GM21825 (cell line): ENCODE measurements around the gene CUL3.
A peak's percentile ranks its signal among the peaks of the same experiment; 100 is the strongest.
"Not testable (repeated sequence)": the region's sequence is repeated elsewhere in the genome, so short reads cannot be mapped to it uniquely, and the experiment has no call there.

Experiments used
- ATAC-seq: cut with Tn5 transposase; IDR thresholded peaks from one replicate; pipeline ENCODE4 v1.9.1; 2021; ENCODE audit warnings: mild to moderate bottlenecking, moderate library complexity; ENCODE audit not compliant: unreplicated experiment

Gene CUL3

DNA sequence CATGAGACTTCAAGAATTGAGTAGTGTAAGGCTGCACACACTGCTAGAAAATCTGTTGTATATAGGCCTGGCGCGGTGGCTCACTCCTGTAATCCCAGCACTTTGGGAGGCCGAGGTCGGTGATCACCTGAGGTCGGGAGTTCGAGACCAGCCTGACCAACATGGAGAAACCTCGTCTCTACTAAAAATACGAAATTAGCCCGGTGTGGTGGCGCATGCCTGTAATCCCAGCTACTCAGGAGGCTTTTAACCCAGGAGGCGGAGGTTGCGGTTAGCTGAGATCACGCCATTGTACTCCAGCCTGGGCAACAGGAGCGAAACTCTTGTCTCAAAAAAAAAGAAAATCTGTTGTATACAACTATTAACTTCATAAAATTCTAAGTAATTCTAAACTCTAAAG is 2.1 kb downstream of the CUL3 start:
- not testable (repeated sequence) for ATAC-seq

DNA sequence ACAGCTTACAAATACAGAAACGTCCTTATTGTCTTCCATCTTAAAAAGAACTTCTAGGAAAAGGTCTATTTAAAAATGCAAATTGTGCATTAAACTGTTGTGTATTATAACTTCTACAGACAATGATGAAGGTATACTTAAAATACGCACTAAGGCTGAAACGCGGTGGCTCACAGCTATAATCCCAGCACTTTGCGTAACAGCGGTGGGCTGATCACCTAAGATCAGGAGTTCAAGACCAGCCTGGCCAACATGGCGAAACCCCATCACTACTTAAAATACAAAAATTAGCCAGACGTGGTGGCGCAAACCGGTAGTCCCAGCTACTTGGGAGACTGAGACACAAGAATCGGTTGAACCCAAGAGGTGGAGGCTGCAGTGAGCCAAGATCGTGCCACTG is 4.9 kb downstream of the CUL3 start:
- no peak for ATAC-seq

DNA sequence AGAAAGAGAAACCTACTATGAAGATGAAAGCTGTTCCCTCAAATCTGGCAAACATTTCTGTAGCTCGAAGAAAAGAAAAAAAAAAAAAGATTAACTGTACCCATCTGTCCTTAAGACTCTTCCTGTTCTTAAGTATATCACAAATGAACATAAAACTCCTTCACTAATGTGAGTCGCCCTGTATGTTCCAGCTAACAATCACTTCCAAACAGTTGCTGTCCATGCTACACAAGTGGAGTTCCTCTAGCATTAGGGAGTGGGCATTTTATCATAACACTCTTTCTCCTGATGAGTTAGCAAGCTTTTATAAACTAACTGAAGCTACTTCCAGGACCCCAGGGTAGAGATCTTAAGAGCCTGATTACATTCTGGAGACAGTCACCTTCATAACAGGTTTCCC is 5.8 kb downstream of the CUL3 start:
- ATAC-seq, result no peak

DNA sequence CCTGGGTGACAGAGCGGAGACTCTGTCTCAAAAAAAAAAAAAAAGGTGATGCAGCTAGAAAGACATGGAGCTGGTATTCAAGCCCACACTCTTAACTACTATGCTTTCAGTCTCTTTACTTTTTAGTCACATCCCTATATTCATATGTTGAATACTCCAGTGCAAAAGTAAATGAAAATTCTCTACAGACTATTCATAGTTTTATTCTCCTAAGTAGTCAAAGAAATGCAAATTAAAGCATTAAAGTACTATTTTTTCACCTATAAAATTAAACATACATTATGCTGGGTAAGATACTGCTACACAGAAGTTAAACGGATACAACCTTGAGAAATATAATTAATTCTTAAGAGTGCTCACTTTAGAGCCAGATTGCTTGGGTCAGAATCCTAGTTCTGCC is 7.6 kb downstream of the CUL3 start:
- no peak for ATAC-seq

DNA sequence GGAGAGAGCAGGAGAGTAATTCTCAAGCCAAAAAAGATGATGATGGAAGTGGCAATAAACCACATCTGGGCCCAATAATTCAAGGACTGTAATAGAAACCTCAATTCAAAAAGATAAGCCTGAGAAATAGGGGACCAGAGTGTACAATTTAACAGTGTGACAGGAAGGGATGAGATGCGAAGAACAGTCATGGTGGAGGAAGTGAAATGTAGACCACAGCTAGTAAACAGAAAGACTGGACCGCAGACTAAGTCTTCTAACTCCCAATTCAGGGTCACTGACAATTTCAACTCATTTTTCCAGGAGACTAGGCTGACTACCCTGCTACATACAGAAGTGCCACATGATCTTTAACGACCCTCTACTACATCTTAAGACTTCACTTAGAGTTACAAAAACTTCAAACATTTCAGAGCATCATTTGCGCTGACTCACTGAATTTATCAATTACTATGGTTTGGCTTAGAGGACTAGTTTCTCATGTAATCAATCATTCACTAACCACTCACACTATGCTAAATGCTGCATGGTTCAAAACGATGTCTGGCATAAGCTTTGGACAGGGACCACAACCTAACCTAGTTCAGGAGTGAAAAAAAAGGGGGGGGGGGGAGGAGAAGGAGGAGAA is 9.0 kb downstream of the CUL3 start:
- peak; percentile 81 for ATAC-seq

DNA sequence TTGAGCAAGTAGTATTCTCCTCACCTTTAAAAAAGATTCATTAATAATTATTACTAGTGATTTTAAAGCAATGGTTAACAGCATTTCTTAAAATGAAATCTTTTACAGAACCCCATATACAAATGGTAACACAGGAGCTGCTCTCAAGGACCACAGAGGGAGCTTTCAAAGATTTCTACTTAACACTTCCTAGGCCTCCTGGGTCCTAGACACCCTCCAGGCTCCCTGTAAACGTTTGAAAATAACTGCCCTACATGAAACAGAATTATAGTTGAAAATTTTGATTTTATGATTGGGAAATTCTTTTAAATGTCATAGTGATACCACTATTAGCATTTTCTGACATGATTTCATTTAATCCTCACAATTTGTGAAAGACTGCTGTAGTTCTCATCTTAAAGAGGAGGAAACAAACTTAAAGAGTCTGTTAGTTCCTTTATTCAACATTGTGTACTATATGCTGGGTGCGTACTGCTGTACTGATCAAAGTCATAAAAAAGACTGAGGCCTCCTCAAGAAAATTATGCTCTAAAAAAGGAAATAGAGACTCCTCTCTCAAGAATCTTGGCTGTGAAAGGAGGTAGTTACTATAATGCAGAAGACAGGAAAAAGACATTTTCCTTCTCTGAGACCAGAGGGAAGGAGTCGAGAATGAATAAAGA is 10.6 kb downstream of the CUL3 start:
- ATAC-seq, result no peak

DNA sequence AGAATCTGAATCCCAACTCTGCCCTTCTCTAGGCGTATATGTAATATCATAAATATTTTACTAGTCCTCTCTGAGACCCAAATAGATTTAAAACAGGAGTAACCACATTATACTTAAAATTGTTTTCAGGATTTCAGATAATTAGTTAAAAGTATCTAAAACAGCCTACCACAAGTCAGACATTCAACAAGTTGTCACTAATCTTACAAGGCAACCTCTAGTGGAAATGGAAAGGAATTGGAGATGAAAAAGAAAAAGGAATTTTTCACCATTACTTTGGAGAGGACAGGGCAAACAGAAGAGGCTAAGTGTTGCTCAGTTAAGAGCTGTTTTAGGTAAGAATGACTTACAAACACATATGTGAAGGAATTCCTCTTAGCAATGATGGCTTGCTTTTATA is 11.4 kb downstream of the CUL3 start:
- no peak for ATAC-seq

DNA sequence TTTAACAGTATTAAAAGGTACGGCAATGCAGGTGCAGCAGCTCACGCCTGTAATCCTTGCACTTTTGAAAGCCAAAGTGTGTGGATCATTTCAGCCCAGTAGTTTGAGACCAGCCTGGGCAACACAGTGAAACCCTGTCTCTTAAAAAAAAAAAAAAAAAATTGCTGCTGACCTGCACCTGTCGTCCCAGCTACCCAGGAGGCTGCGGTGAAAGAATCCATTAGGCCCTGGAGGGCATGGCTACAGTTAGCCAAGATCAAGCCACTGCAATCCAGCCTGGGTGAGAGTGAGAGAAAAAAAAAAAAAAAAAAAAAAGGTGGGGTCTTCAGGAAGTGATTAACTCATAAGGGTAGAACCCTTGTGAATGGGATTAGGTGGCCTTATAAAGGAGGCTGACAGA is 12.8 kb downstream of the CUL3 start:
- no peak for ATAC-seq

DNA sequence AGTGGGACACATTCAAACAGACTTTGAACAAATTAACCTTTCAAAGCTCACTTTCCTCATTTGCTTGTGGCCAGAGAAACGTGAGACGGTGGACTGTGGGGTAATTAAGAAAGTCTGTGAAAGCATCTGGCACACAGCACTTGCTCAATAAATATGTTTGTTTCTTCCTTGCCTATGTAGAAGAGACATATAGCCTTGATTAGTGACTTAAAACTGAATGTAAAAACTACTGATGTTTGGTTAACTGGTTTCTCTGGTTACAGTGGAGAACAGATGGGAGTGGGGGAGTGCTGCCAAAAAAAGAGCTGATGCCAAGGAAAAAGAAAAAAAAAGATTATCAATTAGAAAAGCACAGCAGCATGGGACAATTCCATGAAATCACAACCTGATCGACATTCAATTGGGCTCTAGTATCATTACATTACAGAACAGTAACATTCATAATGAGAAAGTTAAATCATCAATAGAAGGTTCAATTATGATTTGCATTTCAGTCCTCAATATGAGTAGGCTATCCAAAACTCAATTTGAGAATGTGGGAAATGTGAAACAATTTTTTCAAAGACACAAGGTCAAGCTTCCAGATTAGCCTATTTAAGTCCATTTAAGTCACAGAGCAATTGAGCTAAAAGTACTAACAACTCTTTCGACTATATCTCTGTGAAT is 14.7 kb downstream of the CUL3 start:
- ATAC-seq, result no peak

DNA sequence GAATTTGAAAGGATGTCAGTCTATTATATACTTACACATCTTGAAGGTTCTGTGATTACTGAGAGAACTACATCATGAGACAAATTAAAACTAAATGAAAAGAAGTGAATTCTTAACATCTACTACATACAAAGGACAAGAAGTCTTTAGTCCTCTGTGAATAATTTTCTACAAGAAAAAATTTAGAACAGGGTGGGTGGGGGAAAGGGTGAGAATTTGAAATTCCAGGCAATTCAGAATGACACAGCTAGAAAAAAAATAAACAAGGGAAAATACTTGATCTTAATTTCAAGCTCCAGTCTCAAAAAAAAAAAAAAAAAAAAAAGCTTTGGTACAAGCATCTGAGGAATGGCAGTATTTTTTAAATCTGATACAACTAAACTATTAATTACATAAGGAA is 15.5 kb downstream of the CUL3 start:
- ATAC-seq, result no peak

DNA sequence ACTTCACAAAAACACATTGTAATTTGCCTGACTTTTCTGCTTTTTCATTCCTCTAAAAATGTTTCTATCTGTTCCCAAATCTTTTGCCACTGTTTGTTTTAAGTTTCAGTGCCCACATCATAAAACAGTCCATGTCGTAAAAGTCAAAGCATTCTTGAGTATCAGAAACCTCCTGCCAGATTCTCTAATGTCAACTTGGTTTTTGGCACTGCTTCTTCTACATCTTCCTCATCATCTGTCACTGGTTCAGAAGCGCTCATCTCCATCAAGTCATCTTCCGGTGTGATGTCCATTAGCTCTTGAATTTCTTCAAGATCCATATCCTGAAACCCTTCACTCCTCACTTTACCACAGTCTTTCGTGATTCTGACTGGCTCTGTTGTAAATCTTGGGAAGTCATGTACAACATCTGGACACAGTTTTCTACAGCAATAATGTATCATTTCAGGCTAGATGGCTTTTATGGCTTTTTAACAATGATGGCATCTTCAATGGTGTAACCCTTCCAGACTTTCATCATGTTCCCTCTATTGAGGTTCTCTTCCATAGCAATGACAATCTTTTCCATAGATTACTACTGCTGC is 19.6 kb downstream of the CUL3 start:
- ATAC-seq, result no peak

DNA sequence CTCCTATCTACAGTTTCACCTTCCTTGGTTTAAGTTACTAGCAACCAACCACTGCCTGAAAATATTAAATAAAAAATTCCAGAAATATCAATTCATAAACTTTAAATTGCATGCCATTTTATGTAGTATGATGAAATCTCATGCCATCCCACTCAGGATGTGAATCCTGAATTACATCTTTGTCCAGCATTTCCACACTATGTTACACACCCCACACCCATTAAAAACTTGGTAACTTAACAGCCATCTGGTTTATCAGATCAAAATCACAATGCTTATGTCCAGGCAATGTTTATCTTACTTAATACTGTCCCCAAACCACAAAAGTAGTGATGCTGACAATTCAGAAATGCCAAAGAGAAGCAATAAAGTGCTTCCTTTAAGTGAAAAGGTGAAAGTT is 21.6 kb downstream of the CUL3 start:
- ATAC-seq, result no peak

DNA sequence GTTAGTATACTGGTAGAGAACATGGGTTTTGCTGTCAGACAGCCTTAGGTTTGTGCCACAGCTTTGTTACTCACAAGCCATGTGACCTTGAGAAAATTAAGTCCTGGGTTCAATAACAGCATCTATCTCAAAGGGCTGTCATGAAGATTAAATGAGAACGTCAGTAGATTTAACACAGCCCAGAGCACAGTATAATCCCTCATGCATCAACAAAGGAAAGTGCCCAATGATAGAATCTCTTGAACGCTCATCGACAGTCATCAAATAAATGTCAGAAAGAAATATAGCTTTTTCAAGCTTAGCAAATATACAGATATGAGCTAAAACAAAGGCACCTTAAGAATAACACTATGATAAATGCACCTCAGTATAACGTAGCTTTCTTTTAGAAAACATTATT is 22.3 kb downstream of the CUL3 start:
- ATAC-seq, result no peak

DNA sequence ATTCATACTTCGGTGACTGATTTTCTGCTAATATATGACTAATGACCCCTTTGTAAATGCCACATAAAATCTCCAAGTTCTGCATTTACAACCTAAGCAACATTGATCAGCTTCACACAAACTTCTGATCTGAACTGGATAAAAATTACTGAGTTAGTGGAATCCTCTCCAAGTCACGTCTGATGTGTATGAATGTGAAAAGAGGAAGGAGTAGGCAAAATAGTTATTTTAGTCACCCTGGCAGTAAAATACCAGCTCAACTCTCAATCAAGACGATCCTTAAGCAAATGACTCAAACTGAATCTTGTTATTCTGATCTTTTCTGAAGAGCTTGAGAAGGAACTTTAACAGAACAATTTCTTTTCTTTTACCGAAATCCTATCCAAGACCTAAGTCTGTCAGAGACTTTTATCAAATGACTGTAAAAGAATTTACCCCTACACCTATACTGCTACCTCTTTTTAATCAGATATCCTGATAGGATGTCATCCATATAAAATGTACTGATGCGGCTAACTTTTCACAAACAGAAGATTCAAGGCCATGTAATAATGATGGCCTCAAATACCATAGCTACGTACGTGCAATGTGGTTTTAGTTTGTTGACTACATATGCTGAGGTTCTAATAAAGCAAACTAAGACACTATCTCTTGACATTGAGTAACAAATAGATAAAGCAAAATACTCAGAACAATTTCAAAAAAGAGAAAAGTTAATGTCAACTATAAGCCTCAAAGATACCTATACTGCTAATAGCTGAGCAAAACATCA is 23.7 kb downstream of the CUL3 start:
- peak; percentile 64 for ATAC-seq

DNA sequence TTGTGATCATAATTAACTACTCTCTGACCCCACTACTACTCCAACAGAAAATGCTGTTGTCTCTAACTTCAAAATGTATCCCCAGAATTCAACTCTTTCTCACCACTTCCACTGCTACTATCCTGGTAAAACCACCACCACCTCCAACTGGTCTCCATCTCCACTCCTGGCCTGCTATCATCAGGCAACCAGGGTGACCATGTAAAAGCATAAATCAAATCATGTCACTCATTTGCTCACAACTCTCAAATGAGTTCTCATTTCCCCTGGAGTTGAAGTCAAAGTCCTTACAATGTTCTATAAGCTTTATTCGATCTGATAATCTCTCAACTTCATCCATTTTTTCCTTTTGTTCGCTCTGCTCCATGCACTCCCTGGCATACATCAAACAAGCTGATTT is 24.6 kb downstream of the CUL3 start:
- no peak for ATAC-seq

DNA sequence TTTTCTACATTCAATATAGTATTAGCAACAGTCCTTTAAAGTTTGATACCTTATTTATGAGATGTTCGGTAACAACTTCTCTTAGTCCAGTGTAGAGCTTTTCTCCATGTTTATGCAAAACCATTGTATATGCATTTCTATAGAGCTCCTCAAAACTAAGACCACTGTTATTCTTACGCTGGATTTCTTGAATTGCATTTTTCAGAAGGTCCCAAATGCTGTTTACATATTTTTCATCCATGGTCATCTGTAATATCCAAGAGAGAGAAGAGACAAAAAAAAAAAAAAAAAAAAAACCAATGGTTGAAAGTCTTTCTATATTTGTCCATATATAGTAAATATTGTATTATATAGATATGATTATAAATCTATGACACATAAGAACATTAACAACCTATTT is 27.6 kb downstream of the CUL3 start:
- ATAC-seq, result no peak

DNA sequence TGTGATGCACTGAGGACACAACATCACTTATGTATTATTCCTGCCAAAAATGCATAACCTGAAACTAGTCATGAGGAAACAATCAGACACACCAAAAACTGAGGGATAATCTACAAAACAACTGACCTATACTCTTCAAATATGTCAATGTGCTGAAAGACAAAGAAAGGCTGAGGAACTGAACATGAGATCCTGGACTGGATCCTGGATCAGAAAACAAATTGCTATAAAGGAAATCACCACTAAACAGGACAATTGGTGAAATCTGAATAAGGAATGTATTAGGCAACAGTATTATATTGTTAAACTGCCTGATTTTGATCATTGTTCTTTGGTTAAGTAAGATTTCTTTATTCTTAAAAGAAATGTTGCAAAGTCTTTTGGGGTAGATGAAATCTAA is 28.8 kb downstream of the CUL3 start:
- no peak for ATAC-seq

DNA sequence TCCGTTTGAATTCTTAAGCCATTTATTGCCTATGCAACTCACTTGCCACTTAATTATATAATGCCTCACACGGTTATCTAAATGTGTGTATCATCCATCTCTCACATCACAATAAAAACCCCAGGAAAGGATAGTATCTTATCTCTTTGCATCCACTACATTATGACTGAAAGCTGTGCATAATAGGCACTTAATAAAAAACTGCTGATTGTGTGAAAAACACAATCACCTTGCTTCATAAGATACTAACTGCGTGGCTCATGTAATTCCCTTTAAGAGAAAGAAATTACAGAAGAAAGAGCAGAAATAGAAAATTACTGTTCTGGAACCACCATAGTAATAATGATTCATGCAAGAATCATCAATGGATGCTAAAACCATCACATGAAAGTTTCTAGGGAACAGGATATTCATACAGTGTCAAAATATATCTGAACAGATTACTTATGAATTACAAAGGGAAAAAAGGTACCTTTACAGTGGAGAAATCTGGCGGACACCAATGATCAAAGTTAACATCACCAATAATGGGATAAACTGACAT is 29.3 kb downstream of the CUL3 start:
- no peak for ATAC-seq

DNA sequence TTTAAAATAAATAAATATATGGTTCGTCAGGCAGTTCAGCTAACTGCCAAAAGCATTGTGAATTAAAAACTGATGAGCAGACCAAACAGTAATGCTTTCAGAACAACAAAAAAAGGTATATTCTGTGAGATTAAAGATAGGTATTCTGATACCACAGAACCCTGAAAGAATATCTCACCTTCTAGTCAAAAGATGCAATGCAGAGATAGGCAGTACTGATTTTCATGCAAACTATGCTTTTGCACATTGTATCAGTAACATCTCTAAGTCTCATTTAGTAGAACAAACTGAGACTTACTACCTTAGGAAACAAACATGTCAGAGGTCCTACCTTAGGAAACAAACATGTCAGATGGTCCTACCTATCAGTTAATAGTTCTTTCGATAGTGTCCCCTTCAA is 32.4 kb downstream of the CUL3 start:
- no peak for ATAC-seq

DNA sequence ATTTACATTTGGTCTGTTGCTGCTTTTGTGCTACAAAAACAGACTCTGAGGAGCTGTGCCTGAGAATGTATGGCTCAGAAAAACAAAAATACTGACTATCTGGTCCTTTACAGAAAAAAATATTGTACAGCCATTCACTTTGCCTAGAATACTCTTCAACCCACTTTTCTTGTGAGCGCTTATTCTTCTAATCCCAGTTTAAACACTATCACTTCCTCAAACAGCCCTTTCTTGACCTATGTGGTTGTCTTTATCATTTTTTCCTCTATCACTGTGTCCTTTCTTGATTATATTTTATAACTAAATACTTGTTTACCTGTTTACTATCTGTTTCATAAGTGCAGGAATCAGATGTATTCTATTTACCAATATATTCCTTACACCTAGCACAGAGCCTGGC is 33.5 kb downstream of the CUL3 start:
- no peak for ATAC-seq

DNA sequence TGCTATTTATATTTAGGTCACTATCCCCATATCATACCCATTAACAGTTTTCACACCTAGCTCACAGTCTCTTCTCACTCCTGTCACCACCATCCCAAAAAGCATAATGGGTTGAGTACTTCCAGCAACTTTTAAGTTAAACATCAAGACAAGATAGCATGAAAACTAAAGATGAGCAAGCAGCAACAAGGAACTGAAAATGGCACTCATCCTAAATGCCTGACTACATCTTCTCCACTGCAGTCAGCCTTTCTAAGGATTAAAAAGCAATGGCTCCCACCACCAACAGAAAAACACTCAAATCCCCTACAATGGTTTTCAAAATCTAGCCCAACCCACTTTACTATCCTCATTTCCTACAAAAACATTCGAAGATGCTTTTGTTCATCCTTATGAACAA is 38.2 kb downstream of the CUL3 start:
- ATAC-seq, result no peak
